NCI-H1694 (cell line): ENCODE data around the gene SH3GLB1.

Source experiments
- DNase-seq: peaks from one replicate; lab custom pipeline; 2025; lab: John Stamatoyannopoulos, UW

The SH3GLB1 gene

DNA sequence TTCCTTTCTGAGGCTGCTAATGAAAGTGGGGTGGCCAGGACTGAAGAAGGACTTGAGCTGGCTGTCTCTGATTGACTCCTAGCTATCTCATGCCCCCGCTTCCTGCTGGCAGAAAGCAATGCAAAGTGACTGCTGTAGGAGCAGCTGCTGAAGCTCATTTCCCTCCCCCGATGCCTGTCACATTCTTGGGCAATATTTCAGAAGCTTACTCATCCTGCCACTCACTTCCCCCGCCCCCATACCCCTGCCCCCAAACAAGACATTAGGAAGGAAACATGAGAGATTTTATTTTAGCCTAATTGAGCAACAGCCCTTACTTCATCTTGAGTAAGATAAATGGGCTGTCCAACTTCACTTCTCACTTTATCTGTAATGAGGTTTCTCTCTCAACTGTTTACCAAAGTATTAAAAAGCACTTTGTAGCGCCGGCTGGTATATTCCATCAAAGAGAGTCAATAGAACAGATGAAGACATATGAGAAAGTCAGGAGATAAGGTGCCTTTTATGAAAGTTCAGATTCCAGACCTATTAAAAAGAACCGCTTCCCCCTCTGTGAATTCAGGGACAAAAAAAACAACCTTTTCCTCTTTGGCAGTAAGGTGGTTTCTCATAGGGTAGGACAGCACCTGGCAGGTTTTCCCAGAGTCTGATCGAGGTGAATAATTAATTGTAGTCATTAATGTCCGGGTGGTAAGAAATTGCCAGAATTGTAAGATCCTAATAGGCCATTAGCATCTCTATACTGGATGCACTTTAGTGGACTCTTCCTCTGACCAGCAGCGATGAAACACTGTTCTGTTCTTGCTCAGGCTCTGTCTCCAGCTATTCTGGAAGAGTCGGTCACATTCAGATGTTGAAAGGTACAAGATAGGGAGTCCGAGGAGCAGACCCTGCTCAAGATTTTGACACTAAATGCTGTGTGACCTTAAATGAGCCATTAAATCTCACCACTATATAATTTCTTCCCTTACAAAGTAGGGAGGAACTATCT lies 70.2 kb downstream of the SH3GLB1 start:
- DNase-seq: no peak

DNA sequence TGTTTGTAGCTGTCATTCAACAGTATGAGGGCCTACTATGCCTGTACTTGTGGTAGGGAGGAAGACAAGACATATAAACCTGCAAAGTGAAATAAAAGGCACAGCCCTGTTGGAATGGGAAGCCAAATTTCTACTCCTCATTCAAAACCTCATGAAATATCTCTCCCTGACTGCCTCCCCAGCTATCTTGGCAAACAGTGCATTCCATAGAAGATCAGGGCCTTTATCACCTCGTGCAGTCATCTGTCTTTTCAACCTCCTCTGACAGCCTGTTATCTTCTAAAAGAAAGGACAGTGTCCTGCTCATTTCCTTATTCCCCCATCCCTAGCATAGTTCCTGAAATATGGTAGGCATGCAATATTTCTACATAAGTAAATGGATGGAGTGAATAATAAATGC lies 71.0 kb downstream of the SH3GLB1 start:
- no peak for DNase-seq

DNA sequence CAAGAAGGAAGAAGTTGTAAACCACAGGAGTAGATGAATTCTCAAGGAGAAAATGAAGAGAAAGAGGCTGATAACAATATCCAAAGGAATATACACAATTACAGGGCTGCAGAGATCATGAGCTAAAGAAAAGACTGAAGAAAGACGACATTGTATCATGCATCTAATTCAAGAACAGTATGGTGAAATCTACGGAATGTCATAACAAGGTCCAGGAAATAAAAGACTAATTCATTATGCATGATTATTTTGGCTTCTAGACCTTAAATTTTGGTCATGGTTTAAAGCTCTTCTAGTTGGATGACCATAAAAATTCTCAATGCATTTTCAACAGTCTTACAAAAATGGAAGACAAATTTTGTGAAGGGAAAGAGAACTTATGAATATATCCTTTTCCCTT lies 71.7 kb downstream of the SH3GLB1 start:
- DNase-seq: no peak

DNA sequence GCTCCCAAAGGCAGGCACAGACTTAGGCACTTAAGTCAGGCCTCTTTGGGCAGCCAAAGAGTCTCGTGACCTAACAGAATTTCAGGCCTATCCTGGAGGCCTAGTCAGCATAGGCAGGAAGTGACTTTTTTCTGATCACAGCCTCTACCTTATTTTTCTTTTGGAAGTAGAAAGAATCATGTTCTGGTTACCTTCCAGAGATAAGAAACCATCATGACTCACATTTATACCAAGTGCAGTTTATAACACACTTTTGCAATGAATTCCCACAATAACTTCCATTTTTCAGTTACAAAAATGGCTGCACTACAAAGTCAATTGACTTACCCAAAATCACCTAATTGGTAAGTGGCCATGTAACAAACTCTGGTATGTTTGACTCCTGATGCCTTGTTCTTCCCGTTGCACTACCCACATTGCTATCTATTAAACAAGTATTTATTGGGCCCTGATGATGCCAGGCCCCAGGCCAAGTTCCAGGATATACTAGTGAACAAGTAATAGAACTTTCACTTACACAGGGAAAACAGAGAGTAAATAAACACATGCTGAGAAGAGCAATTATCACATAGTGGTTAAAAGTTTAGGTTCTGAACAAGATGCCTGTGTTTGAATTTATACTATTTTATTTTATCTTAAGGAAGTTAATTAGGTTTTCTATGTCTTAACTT lies 74.3 kb downstream of the SH3GLB1 start:
- DNase-seq: no peak

DNA sequence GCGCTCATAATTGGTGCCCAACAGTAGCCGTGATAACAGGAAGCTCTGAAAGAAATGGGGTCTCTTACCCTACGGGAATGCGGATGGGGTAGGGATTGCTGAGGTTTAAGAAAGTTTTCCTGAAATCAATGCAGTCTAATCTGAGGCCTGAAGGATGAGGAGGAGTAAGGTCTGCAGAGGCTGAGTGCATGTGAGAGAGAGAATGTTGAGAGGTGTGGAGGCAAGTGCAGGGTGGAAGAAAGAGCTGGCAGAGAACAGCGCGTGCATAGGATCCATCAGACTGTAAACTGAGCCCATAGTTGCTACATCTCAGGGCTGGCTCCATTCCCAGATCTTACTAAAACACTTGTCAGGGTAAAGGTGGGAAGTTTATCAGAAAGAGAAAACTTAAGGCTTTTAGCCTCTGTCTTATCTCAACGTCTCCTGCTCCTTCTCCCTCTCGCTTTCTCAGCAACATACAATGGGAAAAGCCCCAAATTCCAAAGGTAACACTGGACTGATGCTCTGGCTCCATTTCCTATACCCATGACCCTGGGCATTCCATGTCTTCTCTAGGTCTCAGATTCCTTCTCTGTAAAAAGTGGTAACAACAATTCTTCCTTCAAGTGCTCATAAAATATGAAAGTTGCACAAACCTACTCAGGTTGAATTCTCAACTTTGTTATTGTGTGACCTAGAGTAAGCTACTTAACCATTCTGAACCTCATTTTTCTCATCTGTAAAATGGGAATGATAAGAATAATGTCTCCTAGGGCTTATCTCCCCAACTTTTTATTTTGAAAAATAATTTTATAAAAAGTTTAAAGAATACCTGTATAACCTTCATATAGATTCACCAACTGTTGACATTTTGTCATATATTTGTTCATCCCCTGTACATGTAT lies 75.2 kb downstream of the SH3GLB1 start:
- DNase-seq: no peak

DNA sequence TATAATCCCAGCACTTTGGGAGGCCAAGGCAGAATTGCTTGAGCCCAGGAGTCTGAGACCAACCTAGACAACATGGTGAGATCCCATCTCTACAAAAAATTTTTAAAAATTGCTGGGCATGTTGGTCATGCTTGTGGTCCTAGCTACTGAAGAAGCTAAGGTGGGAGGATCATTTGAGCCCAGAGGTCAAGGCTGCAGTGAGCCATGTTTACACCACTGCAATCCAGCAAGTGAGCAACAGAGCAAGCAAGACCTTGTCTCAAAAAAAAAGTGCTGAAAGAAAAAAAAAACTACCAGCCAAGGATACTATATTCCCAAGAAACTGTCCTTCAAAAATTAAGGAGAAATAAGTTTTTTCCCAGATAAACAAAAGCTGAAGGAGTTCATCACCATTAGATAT lies 78.1 kb downstream of the SH3GLB1 start:
- DNase-seq: no peak

DNA sequence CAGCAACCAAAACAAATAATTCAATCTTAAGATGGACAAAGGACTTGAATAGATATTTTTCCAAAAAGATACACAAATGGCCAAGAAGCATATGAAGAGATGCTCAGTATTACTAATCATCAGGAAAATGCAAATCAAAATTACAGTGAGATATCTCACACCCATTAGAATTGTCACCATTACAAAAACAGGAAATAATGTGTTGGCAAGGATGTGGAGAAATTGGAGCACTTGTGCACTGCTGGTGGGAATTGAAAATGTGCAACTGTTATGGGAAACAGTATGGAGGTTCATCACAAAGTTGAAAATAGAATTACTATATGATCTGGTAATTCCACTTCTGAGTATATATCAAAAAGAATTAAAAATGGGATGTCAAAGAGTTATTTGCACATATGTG lies 83.2 kb downstream of the SH3GLB1 start:
- DNase-seq: no peak

DNA sequence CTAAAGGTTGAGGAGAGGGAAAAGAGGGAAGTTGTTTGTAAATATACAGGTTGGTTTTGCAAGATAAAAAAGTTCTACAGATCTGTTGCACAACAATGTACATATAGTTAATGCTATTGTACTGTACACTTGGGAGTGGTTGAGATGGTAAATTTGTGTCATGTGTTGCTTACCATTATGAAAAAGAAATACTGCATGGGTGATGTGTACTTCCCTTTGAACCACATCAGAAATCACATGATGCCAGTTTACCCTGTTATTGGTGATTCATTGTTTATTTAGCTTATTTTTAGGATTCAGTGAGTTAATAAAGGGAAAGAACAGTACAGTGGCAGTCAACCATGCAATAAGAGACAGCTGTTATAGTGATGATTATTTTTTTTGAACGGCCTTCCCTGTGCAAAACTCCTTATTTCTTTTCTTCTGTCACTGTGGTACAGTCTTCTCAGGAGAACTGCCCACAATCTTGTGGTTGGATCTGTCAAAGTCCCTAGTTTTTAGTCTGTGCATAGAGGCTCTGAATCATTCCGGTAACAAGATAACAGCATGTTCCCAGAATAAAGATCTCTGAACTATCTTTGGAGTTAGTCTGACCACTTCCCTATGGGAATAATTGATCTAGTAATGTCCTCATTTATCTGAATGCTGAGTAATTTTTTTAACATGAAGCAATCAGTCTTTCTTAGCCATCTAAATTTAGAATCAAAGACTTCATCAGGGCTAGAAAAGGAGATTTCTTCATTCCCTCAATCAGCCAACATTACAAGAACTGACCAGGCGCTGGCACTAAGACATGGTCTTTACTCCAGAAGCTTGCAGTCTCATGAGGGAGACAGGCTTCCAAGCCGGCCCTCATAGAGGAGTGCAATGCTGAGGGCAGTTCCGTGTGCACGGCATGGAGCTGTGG lies 84.2 kb downstream of the SH3GLB1 start:
- DNase-seq: no peak

DNA sequence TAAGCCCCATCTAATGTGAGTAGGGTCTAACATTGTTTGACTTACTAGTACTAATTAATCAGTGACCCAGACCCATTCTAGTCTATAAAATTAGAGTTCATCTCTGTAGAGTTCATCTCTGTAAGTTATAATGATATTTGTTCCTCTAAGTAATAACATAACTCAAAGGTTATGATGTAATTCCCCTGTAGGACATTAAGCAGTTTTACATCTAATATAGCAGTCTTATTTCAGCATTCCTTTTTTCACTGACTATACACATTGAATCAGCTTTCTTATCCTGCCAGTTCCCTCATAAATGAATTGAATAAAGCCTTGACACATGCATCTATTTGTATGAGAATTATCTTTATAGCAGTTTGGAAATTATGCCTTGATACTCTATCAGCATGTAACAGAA lies 90.9 kb downstream of the SH3GLB1 start:
- DNase-seq: no peak
